ENCODE results near the gene MCL1. TPM values are rescaled to one million over a fixed set of nuclear protein-coding genes. Genes with fewer than 3 reads are reported as not detected.
"Not testable (repeated sequence)": the region's sequence is repeated elsewhere in the genome, so short reads cannot be mapped to it uniquely, and the experiment has no call there.

Gene MCL1
- total RNA-seq, 4 donors from 2014 or later: 212 to 353 (median 317) TPM

DNA sequence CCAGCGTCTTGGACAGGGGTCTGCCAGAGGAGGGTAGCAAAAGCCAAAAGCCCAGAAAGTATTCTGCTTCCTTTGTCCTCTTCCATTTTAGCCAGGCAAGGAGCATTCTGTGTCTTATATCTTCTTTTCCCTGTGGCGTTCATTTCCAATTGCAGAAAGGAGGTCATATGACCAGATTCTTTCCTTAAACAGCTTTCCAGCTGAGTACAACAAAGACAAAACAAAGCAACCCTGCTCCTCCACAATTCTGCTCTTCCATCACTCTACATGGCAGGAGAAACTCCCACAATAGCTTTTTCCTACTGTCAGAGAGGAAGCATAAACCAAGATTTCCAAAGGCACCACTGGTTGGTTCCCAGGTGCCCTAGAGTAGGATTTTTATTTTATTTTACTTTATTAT lies 30.3 kb upstream of the MCL1 start:
- H3K4me1 ChIP-seq: peaks cover 0 to 65% (median 31%) of the 10 kb centered on the region in 3 donors
- H3K9me3 ChIP-seq: no peaks in the 10 kb centered on the region
- H3K27me3 ChIP-seq: no peaks in the 10 kb centered on the region
- no peak for ATAC-seq
- no peak for TF ChIP-seq POLR2AphosphoS5 (IDR thresholded peaks at IDR 0.05)
- TF ChIP-seq, protein P1, sequence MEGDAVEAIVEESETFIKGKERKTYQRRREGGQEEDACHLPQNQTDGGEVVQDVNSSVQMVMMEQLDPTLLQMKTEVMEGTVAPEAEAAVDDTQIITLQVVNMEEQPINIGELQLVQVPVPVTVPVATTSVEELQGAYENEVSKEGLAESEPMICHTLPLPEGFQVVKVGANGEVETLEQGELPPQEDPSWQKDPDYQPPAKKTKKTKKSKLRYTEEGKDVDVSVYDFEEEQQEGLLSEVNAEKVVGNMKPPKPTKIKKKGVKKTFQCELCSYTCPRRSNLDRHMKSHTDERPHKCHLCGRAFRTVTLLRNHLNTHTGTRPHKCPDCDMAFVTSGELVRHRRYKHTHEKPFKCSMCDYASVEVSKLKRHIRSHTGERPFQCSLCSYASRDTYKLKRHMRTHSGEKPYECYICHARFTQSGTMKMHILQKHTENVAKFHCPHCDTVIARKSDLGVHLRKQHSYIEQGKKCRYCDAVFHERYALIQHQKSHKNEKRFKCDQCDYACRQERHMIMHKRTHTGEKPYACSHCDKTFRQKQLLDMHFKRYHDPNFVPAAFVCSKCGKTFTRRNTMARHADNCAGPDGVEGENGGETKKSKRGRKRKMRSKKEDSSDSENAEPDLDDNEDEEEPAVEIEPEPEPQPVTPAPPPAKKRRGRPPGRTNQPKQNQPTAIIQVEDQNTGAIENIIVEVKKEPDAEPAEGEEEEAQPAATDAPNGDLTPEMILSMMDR (IDR thresholded peaks at IDR 0.05): no peak
- no peak for TF ChIP-seq EP300 (IDR thresholded peaks at IDR 0.05)
- no peak for TF ChIP-seq POLR2A (IDR thresholded peaks at IDR 0.05)
- peak overlapping the region; percentile 56 to 84 (median 82) for H3K27ac ChIP-seq
- 11 to 15% methylated on average over 2 of the region's 2 CpGs for WGBS, 2 donors (ENCODE audit: low coverage in 1 of 2)
- H3K36me3 ChIP-seq: peaks cover 0 to 11% of the 10 kb centered on the region in 2 donors
- no peak overlapping the region for H3K4me3 ChIP-seq

DNA sequence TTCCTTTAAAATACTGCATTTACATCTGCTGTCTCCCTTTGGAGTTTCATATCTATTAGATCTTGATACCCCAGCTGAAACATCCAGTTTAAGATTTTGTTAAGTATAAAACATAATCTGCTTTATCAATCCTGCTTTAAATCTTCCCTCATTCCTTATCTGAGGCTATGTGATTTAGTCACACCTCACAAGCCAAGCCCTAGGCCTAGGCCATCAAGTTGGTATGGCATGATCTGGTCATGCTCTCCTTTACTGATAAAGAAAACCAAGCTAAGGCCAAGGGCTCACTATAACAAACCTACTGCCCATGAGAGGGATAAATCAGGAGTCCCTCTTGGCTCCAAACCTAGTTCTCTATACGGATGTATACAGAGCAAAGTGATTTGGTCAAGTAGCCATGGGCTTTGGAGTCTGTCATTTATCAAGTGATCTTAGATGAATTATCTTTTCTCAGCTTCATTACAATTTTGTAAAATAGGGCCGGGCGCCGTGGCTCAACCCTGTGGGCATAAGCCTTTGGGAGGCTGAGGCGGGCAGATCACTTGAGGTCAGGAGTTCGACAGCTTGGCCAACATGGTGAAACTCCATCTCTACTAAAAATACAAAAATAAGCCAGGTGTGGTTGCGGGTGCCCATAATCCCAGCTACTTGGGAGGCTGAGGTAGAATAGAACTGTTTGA lies 27.2 kb upstream of the MCL1 start:
- no peaks in the 10 kb centered on the region for H3K36me3 ChIP-seq
- TF ChIP-seq, protein P1 (IDR thresholded peaks at IDR 0.05): no peak
- TF ChIP-seq POLR2AphosphoS5 (IDR thresholded peaks at IDR 0.05) (no peak), POLR2A (IDR thresholded peaks at IDR 0.05) (no peak), EP300 (IDR thresholded peaks at IDR 0.05) (no peak)
- H3K27ac ChIP-seq: no peak overlapping the region
- 97 to 100% methylated on average over 2 to 7 of the region's 7 CpGs for WGBS, 2 donors (ENCODE audit: low coverage in 1 of 2)
- no peaks in the 10 kb centered on the region for H3K9me3 ChIP-seq
- H3K27me3 ChIP-seq: no peaks in the 10 kb centered on the region
- ATAC-seq: no peak
- peaks cover 0 to 40% (median 20%) of the 10 kb centered on the region in 3 donors for H3K4me1 ChIP-seq
- no peak overlapping the region for H3K4me3 ChIP-seq

DNA sequence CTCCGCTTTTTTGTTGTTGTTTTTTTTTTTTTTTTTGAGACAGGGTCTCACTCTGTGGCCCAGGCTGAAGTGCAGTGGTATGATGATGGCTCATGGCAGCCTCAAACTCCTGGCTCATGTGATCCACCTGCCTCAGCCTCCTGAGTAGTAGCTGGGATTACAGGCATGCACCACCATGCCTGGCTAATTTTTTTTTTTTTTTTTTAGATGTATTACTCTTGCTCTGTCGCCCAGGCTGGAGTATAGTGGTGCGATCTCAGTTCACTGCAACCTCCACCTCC lies 26.0 kb upstream of the MCL1 start:
- H3K36me3 ChIP-seq: not testable (repeated sequence)
- 90 to 100% methylated on average over 1 to 2 of the region's 3 CpGs for WGBS, 2 donors (ENCODE audit: low coverage in 1 of 2)
- peak overlapping the region in 1 of 4 donors; percentile 79 for H3K27ac ChIP-seq

DNA sequence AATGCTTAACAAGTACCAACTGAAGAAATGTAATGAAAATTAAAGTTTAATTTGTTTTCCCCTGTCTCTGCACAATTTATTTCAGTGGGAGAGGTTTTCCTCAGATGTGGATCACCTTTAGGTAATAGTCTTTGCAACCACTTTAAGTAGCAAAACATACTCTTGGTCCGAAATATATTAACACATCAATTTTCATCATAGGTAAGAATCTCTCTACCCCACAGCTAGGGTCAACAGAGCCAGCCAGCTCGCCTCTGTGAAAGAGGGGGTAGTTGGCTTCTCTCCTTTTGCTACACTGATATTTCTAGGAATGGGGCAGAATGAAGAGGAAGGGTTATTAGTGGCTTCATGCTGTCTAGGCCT lies 24.8 kb upstream of the MCL1 start:
- ATAC-seq: no peak
- Histone ChIP-seq H3K36me3 (peaks cover 0 to 18% of the 10 kb centered on the region in 2 donors), H3K9me3 (no peaks in the 10 kb centered on the region), H3K4me3 (no peak overlapping the region), H3K4me1 (peaks cover 0 to 16% (median 3%) of the 10 kb centered on the region in 3 donors), H3K27me3 (no peaks in the 10 kb centered on the region), H3K27ac (peak overlapping the region; percentile 36 to 79 (median 76))
- TF ChIP-seq POLR2AphosphoS5 (IDR thresholded peaks at IDR 0.05) (no peak), EP300 (IDR thresholded peaks at IDR 0.05) (no peak), POLR2A (IDR thresholded peaks at IDR 0.05) (no peak)
- TF ChIP-seq, protein P1 (IDR thresholded peaks at IDR 0.05): no peak
- 67 to 77% methylated on average over 1 to 2 of the region's 2 CpGs for WGBS, 2 donors (ENCODE audit: low coverage in 1 of 2)

More for the DNA sequence above, 26.0 kb upstream of the MCL1 start:
- H3K4me3 ChIP-seq, H3K9me3 ChIP-seq, H3K27me3 ChIP-seq, ATAC-seq: not testable (repeated sequence)
- H3K4me1 ChIP-seq: peaks cover 0 to 28% (median 11%) of the 10 kb centered on the region in 3 donors

DNA sequence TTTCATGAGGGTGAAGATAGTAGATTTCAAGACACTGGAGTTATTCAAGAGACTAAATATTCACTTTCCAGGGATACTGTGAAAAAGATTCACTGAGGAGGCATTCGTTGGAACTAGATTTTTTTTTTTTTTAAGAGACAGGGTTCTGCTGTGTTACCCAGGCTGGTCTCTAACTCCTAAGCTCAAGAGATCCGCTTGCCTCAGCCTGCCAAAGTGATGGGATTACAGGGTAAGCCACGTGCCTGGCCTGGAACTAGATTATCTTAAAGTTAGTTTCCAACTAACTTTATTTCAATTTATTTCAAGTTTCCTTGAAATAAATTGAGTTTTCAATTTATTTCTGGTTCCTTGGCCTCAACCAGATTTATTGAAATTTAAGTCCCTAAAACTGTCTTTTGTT lies 24.3 kb upstream of the MCL1 start:
- Histone ChIP-seq H3K27me3 (no peaks in the 10 kb centered on the region), H3K4me1 (peaks cover 0 to 11% (median 3%) of the 10 kb centered on the region in 3 donors), H3K9me3 (no peaks in the 10 kb centered on the region), H3K4me3 (no peak overlapping the region), H3K36me3 (peaks cover 0 to 19% of the 10 kb centered on the region in 2 donors), H3K27ac (peak overlapping the region in 2 of 4 donors; percentile 78 to 79)
- WGBS, 2 donors (ENCODE audit: low coverage in 1 of 2): 55 to 68% methylated on average over 3 of the region's 3 CpGs
- ATAC-seq: no peak
- TF ChIP-seq EP300 (IDR thresholded peaks at IDR 0.05) (no peak), POLR2A (IDR thresholded peaks at IDR 0.05) (no peak)

DNA sequence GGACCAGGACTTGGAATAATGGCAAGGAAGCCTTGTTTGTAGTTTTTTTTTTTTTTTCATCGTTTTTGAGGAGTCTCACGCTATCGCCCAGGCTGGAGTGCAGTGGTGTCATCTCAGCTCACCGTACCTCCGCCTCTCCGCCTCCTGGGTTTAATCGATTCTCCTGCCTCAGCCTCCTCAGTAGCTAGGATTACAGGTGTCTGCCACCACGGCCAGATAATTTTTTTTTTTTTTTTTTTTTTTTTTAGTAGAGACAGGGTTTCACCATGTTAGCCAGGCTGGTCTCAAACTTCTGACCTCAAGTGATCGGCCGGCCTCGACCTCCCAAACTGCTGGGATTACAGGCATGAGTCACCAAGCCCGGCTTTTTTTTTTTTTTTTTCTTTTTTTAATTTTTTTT lies 23.0 kb upstream of the MCL1 start:
- peaks cover 0 to 19% of the 10 kb centered on the region in 2 donors for H3K36me3 ChIP-seq
- H3K9me3 ChIP-seq, H3K27ac ChIP-seq, H3K27me3 ChIP-seq, H3K4me3 ChIP-seq, H3K4me1 ChIP-seq, ATAC-seq: not testable (repeated sequence)
- WGBS, 2 donors (ENCODE audit: low coverage in 1 of 2): 94 to 100% methylated on average over 1 to 8 of the region's 12 CpGs

Measured in gastroesophageal sphincter (tissue), 4 donors.